Eye (tissue), 1 donor: ENCODE results near the gene ZNF430.
A peak's percentile ranks its signal among the peaks of the same experiment; 100 is the strongest.
"Not testable (repeated sequence)": the region's sequence is repeated elsewhere in the genome, so short reads cannot be mapped to it uniquely, and the experiment has no call there.

Source experiments
- DNase-seq: peaks from one replicate; pipeline ENCODE4 v3.0.0-alpha.2; 2015

Gene ZNF430

GRCh38 chr19:21020298-21021227 lies at the start of gene ZNF430:
Gene ZNF430 (plus strand): TSS chr19:21020657. CDS start chr19:21020801, 144 bp downstream.
- peak; percentile 99 for DNase-seq

GRCh38 chr19:20992788-20993187 lies 27.7 kb upstream of the ZNF430 start:
- not testable (repeated sequence) for DNase-seq

- DNase-seq, result peak; percentile 99
These were observed 20.6 kb upstream of the ZNF430 start for GRCh38 chr19:20999731-21000352.

- peak; percentile 21 for DNase-seq
These were observed 781 bp downstream of the ZNF430 start for GRCh38 chr19:21021238-21021637.

GRCh38 chr19:21022996-21023395 lies 2.5 kb downstream of the ZNF430 start:
- no peak for DNase-seq

- DNase-seq, result no peak
These were observed 3.4 kb downstream of the ZNF430 start for GRCh38 chr19:21023901-21024300.

DNA sequence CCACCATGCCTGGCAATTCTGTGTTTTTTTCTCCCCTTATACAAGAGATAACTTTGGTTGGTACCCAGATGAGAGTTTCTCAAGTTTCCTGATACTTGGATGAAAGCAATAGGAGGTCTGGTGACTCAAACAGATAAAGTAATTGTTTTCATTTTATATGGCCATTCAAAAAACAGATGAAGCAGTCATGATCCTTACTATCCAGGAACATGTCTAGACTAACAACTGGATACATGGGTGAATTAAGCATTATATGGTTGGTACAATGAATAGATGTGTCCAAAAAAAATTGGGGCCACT lies 8.5 kb downstream of the ZNF430 start:
- no peak for DNase-seq

GRCh38 chr19:21045028-21045427 lies 24.6 kb downstream of the ZNF430 start:
- peak; percentile 9 for DNase-seq

DNA sequence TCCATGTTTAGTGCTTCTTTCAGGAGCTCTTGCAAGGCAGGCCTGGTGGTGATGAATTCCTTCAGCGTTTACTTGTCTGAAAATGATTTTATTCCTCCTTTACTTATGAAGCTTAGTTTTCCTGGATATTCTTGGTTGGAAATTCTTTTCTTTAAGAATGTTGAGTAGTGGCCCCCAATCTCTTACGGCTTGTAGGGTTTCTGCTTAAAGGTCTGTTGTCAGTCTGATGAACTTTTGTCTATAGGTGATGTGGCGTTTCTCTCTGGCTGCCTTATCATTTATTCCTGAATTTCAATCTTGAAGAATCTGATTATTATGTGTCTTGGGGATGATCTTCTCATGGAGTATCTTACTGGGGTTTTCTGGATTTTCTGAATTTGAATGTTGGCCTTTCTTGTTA lies 26.0 kb downstream of the ZNF430 start:
- DNase-seq, result no peak

DNA sequence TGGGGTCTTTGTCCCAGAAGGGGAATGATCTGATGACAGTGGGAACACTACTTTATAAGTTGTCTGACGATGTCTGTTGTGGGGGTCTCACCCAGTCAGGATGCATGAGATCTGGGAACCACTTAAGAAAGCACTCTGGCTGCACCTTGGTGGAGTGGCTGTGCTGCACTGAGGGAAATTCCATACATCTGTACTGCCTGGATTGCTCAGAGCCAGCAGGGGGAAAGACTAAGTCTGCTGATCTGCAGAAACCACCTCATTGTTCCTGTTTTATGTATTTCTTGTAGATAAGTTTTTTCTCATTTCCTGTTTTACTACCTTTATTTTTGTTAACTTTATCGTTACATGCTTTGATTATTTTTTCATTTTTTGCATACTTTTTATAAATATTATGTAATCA lies 27.3 kb downstream of the ZNF430 start:
- DNase-seq, result no peak

GRCh38 chr19:21052902-21053301 lies 32.4 kb downstream of the ZNF430 start:
- DNase-seq, result no peak

GRCh38 chr19:21065336-21065735 lies 44.9 kb downstream of the ZNF430 start:
- no peak for DNase-seq

DNA sequence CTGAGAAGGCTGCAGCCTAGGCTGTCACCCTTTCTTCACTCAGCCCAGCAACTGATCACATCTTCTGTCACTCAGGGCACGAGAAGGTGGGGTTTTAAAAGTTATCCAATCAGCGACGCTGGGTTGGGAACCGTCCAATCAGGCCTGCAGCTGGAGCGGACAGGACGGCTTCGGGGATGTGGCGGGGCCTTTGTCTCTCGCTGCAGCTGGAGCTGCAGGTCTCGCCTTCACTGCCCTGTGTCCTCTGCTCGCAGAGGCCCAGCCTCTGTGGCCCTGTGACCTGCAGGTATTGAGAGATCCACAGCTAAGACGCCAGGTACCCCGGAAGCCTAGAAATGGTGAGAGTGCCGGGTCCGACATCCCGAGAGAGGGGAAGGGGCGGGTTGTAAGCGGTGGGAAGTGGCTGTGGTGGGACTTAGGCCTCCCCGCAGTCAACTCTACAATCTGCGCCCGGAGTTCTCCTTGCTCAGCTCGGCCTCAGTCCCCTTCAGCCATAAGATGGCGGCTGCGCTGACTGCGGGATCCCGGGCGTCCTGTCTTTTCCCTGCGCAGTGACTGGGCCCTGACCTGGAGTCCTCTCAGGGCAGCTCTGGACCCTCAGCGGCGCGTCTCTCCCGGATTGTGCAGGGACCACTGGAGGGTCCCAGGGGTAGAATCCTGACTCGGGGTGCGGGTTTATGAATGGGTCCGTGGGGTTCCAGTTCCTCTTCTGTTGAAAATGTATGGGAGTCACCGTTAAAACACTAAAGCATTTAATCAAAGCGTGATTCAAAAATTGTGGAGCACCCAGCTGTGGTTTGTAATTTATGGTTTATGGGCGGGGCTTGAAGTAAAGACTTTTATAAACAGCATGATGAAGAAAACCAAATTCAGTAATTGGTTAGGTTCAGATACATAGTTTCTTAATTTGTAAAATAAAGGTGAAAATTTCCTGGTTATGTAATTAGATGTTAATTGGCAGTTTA lies 61.8 kb downstream of the ZNF430 start, which contains the start of gene ZNF714:
Gene ZNF714, plus strand, starts transcription at position 193 of the 965 bp plus-strand sequence. CDS start 16,066 bp downstream, outside the sequence.
- peak; percentile 98 for DNase-seq

- DNase-seq, result no peak
These were observed 63.9 kb downstream of the ZNF430 start for GRCh38 chr19:21084343-21084742.

GRCh38 chr19:21087871-21088270 lies 67.4 kb downstream of the ZNF430 start:
- no peak for DNase-seq

DNA sequence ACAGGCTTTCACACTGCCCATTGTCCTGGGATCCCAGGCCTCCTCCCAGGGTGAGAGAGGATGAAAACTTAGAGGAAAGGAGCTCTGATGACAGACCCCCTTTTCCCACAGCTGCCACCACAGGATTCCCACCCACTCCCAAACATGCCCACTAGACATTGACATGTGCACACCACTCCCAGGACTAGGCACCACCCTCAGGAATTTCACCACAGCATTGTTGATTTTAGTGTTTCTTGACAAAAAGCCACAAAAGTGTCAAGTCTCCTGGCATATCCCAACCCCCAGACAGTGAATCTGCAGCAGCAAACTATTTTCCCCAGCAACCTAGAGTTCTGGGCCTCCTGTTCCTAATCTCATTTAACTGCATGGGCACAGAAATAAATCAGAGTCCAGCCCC lies 71.7 kb downstream of the ZNF430 start:
- DNase-seq, result peak; percentile 29

DNA sequence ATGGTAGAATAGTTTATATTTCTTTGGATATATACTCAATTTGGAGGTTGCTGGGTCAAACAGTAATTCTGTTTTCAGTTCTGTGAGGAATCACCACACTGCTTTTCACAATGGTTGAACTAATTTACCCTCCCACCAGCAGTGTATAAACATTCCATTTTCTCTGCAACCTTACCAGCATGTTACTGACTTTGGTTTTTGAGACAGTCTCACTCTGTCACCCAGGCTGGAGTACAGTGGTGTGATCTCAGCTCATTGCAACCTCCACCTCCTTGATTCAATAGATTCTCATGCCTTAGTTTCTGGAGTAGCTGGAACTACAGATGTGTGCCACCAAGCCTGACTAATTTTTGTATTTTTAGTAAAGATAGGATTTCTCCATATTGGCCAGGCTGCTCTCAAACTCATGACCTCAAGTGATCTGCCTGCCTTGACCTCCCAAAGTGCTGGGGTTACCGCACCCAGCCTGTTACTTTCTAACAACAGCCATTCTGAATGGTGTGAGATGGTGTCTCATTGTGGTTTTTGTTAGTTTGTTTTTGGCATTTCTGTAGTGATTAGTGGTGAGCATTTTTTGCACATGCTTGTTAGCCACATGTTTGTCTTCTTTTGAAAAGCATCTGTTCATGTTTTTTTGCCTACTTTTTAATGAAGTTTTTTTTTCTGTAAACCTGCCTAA lies 74.0 kb downstream of the ZNF430 start:
- no peak for DNase-seq

- DNase-seq, result no peak
These were observed 77.8 kb downstream of the ZNF430 start for GRCh38 chr19:21098291-21098690.

DNA sequence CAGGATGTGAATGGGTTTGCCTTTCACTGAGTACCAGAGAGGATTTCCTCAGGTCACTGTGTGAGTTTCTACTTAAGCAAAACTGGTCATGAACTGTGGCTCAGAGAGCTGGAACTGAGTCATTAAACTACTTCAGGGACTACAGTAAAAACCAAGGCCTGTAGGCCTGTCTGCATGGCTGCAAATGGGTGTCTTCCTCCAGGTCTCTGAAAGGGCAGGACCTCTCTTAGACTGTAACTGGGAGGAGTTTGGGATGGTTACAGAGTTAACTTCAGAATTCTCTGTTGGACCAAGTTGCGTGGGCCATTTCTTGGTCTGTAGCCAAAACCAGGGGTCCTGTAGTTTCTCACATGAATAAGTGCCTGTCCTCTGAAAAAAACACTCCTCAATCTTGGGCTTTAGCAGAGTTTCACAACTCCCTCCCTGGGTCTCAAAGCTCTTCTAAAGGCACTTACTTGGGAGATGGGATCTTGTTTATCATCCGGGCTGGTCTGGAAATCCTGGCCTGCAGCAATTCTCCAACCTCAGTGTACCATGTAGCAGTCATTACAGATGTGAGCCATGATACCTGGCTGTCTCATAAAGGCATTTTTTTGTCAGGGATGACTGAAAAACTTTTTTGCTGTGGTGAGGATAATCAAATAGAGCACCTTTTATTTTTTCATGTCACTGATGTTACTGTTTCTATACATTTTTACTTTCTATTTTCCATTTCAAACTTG lies 81.2 kb downstream of the ZNF430 start:
- DNase-seq, result no peak

DNA sequence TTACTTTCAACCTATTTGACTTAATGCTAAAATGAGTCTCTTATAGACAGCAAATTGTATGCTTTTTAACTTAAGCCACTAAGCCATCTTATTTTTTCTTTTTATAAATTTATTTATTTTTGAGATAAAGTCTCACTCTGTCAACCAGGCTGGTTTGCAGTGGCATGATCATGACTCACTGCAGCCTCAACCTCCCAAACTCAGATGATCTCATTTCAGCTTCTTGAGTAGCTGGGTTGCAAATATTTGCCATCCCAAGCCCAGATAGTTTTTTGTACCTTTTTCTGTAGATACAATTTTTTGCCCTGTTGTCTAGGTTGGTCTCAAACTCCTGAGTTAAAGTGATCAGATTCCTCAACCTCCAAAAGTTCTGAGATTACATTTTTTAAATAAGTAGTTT lies 88.7 kb downstream of the ZNF430 start:
- DNase-seq, result no peak
